ENCODE results near the gene L1CAM.
A peak's percentile ranks its signal among the peaks of the same experiment; 100 is the strongest.

The L1CAM gene

DNA sequence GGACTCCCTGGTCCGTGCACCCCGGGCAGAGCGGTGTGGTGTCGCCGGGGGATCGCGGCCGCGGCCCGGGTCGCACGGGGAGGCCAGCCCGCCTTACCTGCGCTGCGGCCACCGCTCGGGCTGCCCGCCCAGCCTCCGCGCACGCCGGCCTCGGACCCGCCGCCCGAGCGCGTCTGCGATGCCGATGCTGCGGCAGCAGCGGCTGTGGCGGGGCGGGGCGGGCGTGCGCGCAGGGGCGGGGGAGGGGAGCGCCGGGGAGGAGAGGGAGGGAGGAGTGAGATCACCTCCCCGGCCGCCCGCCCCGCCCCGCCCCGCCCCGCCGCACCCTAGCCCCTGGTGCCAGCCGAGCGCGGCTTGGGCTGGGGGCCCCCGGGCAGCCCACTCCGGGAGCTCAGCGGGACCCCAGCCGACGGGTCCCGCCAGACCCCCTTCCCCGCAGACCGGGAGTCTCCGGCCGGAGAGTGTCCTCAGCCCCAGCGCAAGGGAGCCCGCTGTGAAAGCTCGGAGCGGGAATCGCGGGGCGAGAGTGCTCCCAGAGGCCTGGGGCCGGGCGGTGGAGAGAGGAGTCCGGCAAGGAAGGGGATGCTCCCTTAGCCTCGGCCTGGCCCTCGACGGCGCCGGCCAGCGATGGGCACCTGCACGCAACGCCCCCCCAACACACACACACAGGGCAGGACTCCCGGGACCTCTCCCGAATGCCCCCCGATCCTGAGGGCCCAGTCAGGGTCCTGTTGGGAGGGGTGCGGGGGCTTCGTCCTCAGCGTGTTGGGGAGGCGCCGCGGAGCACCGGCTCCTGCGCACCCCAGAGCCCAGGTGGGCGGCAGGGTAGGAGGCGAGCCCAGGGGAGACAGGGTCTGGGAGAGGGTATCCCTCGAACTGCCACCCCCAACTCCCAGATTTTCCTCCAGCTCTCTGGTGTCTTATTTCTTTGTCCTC, at the start of gene L1CAM:
Gene L1CAM (minus strand): TSS at position 206 of the 936 bp plus-strand sequence. CDS start 10,337 bp downstream, outside the sequence.
- peak in 1 of 2 donors; percentile 10 for DNase-seq (ENCODE audit: low read depth in 2 of 2)

DNA sequence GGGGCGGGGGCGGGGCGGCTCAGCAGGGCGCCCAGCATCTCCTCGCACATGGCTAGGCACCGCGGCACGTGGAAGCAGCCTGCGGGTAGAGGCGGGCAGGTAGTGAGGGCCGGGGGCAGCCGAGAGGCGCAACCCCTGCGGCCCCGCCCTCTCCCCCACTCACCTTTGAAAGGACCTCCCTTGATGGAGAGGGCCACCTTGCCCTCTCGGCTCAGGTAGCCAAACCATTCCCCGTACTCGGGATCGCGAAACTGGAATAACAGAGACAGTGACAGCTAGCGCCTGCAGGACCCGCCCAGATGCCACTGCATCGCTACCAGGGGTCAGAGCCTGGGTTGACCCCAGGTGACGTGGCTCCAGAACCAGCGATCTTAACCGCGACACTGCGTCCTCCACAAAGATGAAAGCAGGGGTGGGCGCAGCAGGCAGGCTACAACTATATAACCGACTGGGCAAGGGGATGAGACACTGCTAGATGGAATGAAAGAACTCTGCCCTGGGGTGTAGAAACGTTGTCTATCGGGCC, 49.4 kb upstream of the L1CAM start:
- DNase-seq (ENCODE audit: low read depth in 2 of 2), result no peak

GRCh38 chrX:153934762-153935325, 48.9 kb upstream of the L1CAM start, which contains the start of gene NAA10:
TSS of gene NAA10 (minus strand) at chrX:153935037. CDS start at chrX:153934904, 133 bp downstream.
- no peak for DNase-seq (ENCODE audit: low read depth in 2 of 2)

- no peak for DNase-seq (ENCODE audit: low read depth in 2 of 2)
Observed at GRCh38 chrX:153934148-153934761, 48.3 kb upstream of the L1CAM start.

- no peak for DNase-seq (ENCODE audit: low read depth in 2 of 2)
Observed at GRCh38 chrX:153933748-153934147, 47.8 kb upstream of the L1CAM start.

DNA sequence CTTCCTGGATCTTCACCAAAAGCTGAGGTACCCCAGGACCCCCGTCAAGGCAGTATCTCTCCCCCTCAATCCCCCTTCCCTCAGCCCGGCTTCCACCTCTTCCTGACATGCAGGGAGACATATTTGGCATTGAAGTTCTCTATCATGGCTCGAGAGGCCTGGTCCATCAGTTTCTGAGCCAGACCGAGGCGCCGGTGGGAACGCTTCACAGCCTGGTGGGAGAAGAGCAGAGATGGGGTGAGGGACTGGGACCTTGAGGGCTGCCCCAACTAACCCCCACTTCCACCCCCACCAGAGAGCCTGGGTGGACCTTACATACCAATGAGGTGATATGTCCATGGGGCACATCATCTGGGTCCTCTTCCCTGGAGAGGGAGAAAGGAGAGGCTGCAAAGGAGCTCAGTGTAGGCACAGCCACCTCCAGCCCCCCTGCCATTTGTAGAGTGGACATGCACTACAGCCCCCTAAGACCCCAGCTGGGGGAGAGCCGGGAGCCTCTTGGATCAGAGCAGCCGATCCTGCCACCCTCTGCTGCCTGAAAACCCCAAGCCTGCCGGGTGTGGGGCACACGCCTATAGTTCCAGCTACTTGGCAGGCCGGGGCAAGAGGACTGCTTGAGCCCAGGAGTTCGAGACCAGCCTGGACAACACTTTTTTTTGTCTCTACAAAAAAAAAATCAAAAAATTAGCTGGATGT, 46.4 kb upstream of the L1CAM start:
- no peak for DNase-seq (ENCODE audit: low read depth in 2 of 2)

GRCh38 chrX:153931748-153932147, 45.8 kb upstream of the L1CAM start:
- DNase-seq (ENCODE audit: low read depth in 2 of 2), result no peak

DNA sequence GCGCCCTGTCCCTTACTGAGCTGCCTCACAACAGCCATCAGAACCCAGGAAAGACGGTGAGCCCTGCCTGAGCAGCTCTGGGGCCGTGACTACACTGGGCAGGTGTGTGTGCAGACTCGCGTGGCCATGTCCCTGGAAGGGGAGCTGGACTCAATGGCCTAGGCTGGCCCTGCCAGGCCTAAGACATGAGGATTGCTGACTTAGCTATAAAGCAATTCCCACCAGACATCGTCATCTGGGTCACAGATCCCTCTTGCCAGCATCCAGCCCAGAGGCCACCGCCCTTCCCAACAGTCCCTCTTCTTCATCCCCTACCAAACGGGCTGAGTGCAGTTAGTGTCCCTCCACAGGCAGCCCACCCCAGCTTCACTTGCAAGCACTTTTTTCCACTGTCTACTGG, 45.2 kb upstream of the L1CAM start:
- no peak for DNase-seq (ENCODE audit: low read depth in 2 of 2)

DNA sequence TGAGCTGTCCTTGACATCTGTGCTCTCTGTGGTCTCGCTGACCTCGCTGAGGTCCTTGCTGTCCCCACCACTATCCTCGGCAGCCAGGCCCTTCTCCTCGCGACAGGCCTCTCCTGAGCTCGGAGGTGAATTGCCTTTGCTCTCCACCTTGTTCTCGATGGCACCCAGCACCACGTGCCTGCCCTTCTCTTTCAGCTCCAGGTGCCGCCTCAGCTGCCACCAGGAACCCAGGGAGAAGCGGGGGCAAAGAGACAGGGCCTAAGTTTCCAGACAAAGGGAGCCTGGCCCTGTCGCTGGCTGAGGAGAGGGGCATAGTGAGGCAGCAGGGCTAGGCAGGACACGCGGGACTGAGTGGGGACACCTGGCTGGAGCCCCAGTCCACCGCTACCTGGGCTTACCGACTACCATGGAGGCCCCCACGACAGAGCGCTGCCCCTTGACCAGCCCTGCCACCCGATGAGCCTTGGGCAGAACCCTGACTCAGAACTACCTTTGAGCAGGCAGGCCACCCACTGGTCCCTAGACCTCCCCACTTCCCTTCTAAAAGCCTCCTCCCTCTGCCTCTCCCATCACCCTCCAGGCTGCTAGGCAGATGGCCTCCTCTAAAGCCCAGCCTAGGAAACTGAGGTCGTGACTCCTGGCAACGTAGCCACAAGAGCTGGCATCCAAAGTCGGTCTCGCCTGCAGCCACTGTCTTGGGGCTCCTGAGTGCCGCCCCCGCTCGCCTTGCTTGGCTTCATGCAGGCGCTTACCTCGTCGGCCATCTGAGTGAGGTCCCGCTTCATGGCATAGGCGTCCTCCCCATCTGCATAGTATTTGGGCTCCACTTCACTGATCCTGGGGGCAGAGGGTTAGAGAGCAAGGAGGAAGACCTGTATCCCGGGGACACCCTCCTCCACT, 44.3 kb upstream of the L1CAM start:
- no peak for DNase-seq (ENCODE audit: low read depth in 2 of 2)

DNA sequence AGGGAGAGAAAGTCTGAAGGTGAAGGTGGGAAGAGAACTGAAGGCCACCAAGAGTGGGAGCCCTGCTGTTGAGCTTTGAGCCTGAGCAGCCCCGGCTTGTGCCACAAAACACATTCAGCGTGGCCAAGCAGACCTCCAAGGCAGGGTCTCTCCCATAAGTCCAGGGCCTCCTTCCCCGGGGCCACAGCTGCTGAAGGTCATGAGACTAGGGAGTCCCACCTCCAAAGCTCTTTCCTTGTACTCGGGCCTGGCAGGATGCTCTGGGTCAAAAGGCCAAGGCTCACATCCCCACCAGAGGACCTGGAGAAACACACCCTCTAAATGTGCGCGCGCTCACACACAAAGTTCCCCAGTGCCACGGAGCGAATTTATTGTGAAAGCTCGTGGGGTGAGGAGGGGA, 43.6 kb upstream of the L1CAM start:
- no peak for DNase-seq (ENCODE audit: low read depth in 2 of 2)

DNA sequence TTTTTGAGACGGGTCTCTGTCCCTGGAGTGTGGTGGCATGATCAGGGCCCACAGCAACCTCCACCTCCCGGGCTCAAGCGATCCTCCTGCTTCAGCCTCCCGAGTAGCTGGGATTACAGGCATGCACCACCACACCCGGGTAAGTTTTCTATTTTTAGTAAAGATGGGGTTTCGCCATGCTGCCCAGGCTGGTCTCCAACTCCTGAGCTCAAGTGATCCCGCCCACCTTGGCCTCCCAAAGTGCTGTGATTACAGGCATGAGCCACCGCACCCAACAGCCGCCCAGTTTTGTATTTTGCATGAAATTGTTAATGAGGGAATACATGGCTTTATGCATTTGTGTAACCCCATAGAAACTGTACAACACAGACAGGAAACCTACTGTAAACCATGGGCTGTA, 42.9 kb upstream of the L1CAM start:
- no peak for DNase-seq (ENCODE audit: low read depth in 2 of 2)

DNA sequence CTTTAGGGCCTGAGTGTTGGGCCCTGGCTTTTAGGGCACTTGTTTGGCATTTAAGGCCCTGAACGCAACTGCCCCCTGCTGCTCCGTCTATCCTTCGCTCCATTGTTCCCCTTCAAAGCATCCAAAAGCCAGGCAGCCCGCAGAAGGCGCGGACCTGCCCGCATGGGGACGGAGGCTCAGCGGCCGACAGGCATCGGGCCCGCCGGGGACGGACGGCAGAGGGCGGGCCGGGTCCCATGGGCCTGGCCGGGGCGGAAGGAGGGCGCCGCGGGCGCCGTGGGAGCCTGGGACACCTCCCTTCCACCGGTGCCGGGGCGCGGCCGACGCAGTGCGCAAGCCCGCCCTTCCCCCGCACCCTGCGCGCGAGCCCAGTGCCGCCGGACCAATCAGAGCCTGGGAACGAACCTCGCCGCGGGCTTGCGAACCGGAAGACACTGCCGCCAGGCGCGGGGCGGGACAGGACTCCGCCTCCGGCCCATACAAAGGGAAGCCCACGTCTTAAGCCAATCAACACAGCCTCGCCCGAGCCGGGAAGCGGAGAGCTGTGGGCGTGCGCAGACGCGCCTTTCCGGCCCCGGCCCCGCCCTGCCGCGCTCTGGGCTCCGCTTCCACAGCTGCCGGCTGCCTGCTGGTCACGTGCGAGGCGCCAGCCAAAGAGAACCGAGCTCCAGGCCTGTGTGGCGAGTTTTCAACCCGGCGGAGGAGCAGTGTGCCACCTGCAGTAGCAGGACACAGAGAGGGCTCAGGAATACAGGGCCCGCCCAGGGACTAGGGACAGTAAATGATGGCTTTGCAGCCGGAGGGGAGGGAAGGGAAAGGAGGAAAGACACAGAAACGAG, 42.2 kb upstream of the L1CAM start:
- DNase-seq (ENCODE audit: low read depth in 2 of 2), result peak; percentile 67 to 82

DNA sequence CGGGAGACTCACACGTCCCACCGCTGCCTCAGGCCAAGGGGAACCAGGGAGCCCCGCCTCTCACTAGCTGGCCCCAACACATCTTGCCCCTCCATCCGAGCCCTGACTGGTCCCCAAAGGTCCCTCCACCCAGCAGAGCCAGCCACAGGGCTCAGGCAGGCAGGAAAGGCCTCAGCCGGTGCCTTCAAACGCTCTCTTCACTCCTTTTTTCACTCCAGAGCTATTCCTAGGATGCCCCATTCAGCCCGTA, 41.6 kb upstream of the L1CAM start:
- DNase-seq (ENCODE audit: low read depth in 2 of 2), result no peak

GRCh38 chrX:153926858-153927671, 41.1 kb upstream of the L1CAM start:
- peak; percentile 41 to 46 for DNase-seq (ENCODE audit: low read depth in 2 of 2)

DNA sequence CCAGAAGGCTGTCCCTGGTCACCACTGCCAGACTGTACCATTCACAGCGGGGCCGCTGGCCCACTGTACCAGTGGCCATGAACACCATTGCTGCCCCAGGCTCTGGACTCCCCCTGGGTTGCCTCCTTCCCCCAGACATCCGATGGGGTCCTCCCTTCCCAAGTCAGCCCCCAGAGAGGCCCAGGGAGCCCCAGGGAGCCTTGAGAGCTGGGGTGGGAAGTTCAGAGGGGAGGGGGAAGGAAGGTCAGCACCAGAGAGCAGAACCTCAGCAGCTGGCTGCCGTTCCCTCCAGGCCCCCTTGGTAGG, 40.5 kb upstream of the L1CAM start:
- DNase-seq (ENCODE audit: low read depth in 2 of 2), result no peak

DNA sequence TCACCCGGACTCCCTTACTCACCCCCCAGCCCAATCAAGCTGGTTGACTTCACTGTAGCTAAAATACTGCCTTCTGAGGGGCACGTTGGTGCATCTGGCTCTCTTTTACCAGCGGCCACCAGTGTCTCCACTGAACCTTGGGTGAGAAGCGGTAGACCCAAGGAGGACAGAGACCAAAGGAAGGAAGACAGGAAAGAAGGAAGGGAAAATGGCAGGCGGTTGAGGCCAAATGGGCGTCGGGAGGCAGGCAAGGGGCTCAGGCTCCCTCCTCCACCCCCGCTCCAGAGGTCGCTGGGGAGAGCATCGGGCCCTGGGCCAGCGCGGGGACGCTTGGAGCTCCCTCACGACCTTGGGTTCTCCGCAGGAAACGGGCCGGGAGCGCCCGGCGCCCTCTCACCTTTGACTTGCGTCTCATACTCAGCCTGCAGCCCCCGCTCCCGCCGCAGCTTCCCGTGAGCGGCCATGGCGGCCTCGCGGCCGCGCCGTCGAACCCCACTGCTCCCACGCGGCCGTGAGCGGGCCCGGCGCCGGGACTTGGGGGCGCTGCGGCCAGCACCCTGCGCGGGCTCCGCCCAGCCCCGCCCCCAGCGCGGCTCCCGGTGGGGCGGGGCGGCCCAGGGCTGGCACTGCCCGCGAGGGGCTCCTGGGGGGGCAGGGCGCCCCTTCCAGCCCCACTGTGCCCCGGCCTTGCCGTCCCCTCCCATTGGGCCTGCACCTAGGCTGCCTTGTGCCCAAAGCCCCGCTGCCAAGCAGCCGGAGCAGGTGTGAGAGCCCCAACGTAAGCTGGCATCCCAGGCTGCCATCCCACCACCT, 40.0 kb upstream of the L1CAM start, which contains the start of gene ARHGAP4:
Gene ARHGAP4 (minus strand): TSS at position 526 of the 813 bp plus-strand sequence. CDS start 62 bp downstream, at position 464.
- DNase-seq (ENCODE audit: low read depth in 2 of 2), result no peak

- DNase-seq (ENCODE audit: low read depth in 2 of 2), result no peak
Observed at GRCh38 chrX:153925387-153925738, 39.4 kb upstream of the L1CAM start.

DNA sequence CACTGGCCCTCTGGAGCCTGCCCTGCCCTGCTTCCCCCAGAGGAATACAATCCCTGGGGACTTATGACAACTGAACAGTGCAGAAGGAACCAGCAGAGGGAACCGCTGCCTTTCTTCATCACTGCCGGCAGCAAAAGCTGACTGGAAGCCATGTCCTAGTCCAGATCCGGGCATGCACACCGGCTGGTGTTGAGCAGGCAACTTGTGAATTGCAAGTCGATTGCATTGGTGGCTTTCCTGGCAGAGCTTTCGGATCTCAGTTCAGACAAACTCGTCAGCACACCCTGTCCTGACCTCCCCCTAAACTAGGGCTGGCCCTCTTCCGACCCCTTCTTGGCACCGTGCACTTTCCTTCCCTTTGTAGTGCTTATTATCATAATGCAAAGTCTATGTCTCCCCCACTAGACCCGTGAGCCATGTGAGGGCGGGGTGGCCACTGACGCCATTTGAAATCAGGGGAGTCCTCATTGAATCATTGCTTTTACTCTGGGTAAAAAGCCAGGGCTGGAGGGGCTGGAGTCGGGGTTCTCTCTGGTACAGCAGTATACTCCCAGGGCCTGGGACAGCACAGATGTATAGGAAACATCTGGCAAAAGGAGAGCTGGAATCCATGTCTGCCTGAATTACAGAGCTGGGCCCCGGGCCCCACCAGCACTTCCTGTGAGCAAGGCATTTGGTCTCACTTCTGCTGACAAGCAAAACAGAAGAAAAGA, 38.3 kb upstream of the L1CAM start:
- DNase-seq (ENCODE audit: low read depth in 2 of 2), result no peak
